SK-MEL-5 (cell line): ENCODE data around the gene TIMM8A. TPM values are rescaled to one million over a fixed set of nuclear protein-coding genes. Genes with fewer than 3 reads are reported as not detected.
"Not testable (repeated sequence)": the region's sequence is repeated elsewhere in the genome, so short reads cannot be mapped to it uniquely, and the experiment has no call there.

Source experiments
- DNase-seq: peaks from one replicate; pipeline ENCODE4 v3.0.0-alpha.2; 2016; ENCODE audit warnings: low read depth, low spot score
- in situ Hi-C: cut with HindIII; loops from 2 replicates; pipeline ENCODE4 v1.10.0; 2016; ENCODE audit warnings: low sequenced_read_pairs, high pct_unique_total_duplicates, low pct_unique_long_range_greater_than_20kb
- small RNA-seq, 2 experiments: library from RNA; depleted of rRNA; stranded (forward); fragments of <200 nt; gene quantifications; one replicate each; pipeline ENCODE3, GENCODE V24; 2014
- total RNA-seq: library from RNA; depleted of rRNA; stranded (reverse); fragments of >200 nt; shearing (Covaris generic); gene quantifications from 2 replicates; pipeline ENCODE4 v1.2.3, GENCODE V29; 2014; rRNA removed

Gene TIMM8A
- total RNA-seq, 1 experiment from 2014 or later = 5.8 TPM

- DNase-seq = no peak
- in situ Hi-C loops = no loop called here
Observed at GRCh38 chrX:101365301-101365795, 16.8 kb upstream of the TIMM8A start.

GRCh38 chrX:101362757-101363156 lies 14.2 kb upstream of the TIMM8A start:
- DNase-seq = peak; percentile 22
- in situ Hi-C loops = no loop called here

- in situ Hi-C loops = no loop called here
- DNase-seq = no peak
Observed at GRCh38 chrX:101362116-101362515, 13.6 kb upstream of the TIMM8A start.

GRCh38 chrX:101360390-101360789 lies 11.8 kb upstream of the TIMM8A start:
- no peak for DNase-seq
- in situ Hi-C loops = no loop called here

GRCh38 chrX:101359966-101360365 lies 11.4 kb upstream of the TIMM8A start:
- in situ Hi-C loops = no loop called here
- no peak for DNase-seq

- in situ Hi-C loops = no loop called here
Observed at GRCh38 chrX:101357166-101357795, 8.7 kb upstream of the TIMM8A start.

GRCh38 chrX:101349193-101349562 lies 636 bp upstream of the TIMM8A start:
- in situ Hi-C loops = no loop called here
- no peak for DNase-seq

More at GRCh38 chrX:101357166-101357795, 8.7 kb upstream of the TIMM8A start:
- peak; percentile 60 for DNase-seq

- peak; percentile 1 for DNase-seq
- in situ Hi-C loops = no loop called here
Observed at GRCh38 chrX:101347859-101348451, 587 bp downstream of the TIMM8A start.

GRCh38 chrX:101337776-101338271 lies 10.7 kb downstream of the TIMM8A start:
- in situ Hi-C loops = no loop called here
- no peak for DNase-seq

GRCh38 chrX:101334310-101334709 lies 14.2 kb downstream of the TIMM8A start:
- in situ Hi-C loops, DNase-seq: not testable (repeated sequence)

GRCh38 chrX:101326600-101326999 lies 21.9 kb downstream of the TIMM8A start:
- in situ Hi-C loops, DNase-seq: not testable (repeated sequence)

GRCh38 chrX:101303790-101304189 lies 44.8 kb downstream of the TIMM8A start:
- in situ Hi-C loops = no loop called here

More at GRCh38 chrX:101303790-101304189, 44.8 kb downstream of the TIMM8A start:
- DNase-seq = no peak

Small RNAs within 50 kb of the gene (small RNA-seq; reads per million reads assigned to genes)
- gene RNU6-934P = 0 reads per million in 2 experiments

Other genes with a start within 250 kb of the TIMM8A start
- 0.08 TPM in 2 replicates for gene DRP2, start 129.0 kb downstream of the TIMM8A start, total RNA-seq
- gene TAF7L, start 57.4 kb downstream of the TIMM8A start, total RNA-seq = 1.1 and 3.0 TPM in 2 replicates
- 1.3 and 2.9 TPM in 2 replicates for gene BTK, start 37.4 kb upstream of the TIMM8A start, total RNA-seq
- gene RPL36A, start 42.3 kb upstream of the TIMM8A start, total RNA-seq = 2,136 and 2,368 TPM in 2 replicates
- 201 and 207 TPM in 2 replicates for gene GLA, start 59.2 kb upstream of the TIMM8A start, total RNA-seq
- 70.7 and 79.3 TPM in 2 replicates for gene HNRNPH2, start 59.5 kb upstream of the TIMM8A start, total RNA-seq
- gene ARMCX4, start 136.7 kb upstream of the TIMM8A start, total RNA-seq = 0.90 and 0.93 TPM in 2 replicates
- gene ARMCX1, start 201.8 kb upstream of the TIMM8A start, total RNA-seq = 27.2 and 30.8 TPM in 2 replicates